Body of pancreas (tissue), 4 donors: ENCODE measurements around the gene ZNF837.

Experiments
- CTCF ChIP-seq, 7 experiments: fragments of 450-650 bp in 4 of 7; fragments of 200-600 bp in 3 of 7; sonication (generic) in 3 of 7; IDR thresholded peaks; one replicate each; pipeline ENCODE4 v1.5.1; 2016 to 2019; ENCODE audit warnings: antibody characterized with exemption in 7 of 7
- POLR2A ChIP-seq, 3 donors: fragments of 450-650 bp; IDR thresholded peaks; one replicate each; pipeline ENCODE4 v1.6.1; 2016; ENCODE audit warnings: antibody characterized with exemption in 3 of 3, mild to moderate bottlenecking in 2 of 3

- TF ChIP-seq CTCF (IDR thresholded peaks at IDR 0.05) (no peak), POLR2A (IDR thresholded peaks at IDR 0.05) (no peak)
Observed at GRCh38 chr19:58349590-58349989, 31.2 kb downstream of the ZNF837 start.
